ENCODE data around the gene ELF4.
A peak's percentile ranks its signal among the peaks of the same experiment; 100 is the strongest.

ELF4 gene

GRCh38 chrX:130110379-130111219 is at the start of gene ELF4:
Gene ELF4, minus strand, starts transcription at chrX:130110497. Its CDS starts 29,167 bp downstream, at chrX:130081330.
- DNase-seq, result peak; percentile 55
- in situ Hi-C loops (cut with MboI; ENCODE audit: low pct_unique_long_range_greater_than_20kb, low sequenced_read_pairs), result no loop called here

- in situ Hi-C loops (cut with MboI; ENCODE audit: low pct_unique_long_range_greater_than_20kb, low sequenced_read_pairs), result no loop called here
Observed at GRCh38 chrX:130159776-130160175, 49.5 kb upstream of the ELF4 start.

GRCh38 chrX:130158311-130158710 is 48.0 kb upstream of the ELF4 start:
- no peak for DNase-seq
- in situ Hi-C loops (cut with MboI; ENCODE audit: low pct_unique_long_range_greater_than_20kb, low sequenced_read_pairs), result no loop called here

More at GRCh38 chrX:130159776-130160175, 49.5 kb upstream of the ELF4 start:
- no peak for DNase-seq

- in situ Hi-C loops (cut with MboI; ENCODE audit: low pct_unique_long_range_greater_than_20kb, low sequenced_read_pairs), result no loop called here
- no peak for DNase-seq
Observed at GRCh38 chrX:130155564-130155963, 45.3 kb upstream of the ELF4 start.

- in situ Hi-C loops (cut with MboI; ENCODE audit: low pct_unique_long_range_greater_than_20kb, low sequenced_read_pairs), result no loop called here
- DNase-seq, result peak; percentile 24
Observed at GRCh38 chrX:130147631-130148030, 37.3 kb upstream of the ELF4 start.

- DNase-seq, result no peak
- in situ Hi-C loops (cut with MboI; ENCODE audit: low pct_unique_long_range_greater_than_20kb, low sequenced_read_pairs), result no loop called here
Observed at GRCh38 chrX:130145123-130145522, 34.8 kb upstream of the ELF4 start.

- DNase-seq, result no peak
- in situ Hi-C loops (cut with MboI; ENCODE audit: low pct_unique_long_range_greater_than_20kb, low sequenced_read_pairs), result no loop called here
Observed at GRCh38 chrX:130144509-130144908, 34.2 kb upstream of the ELF4 start.

- in situ Hi-C loops (cut with MboI; ENCODE audit: low pct_unique_long_range_greater_than_20kb, low sequenced_read_pairs), result no loop called here
- DNase-seq, result peak; percentile 71
Observed at GRCh38 chrX:130139474-130140201, 29.3 kb upstream of the ELF4 start.

- in situ Hi-C loops (cut with MboI; ENCODE audit: low pct_unique_long_range_greater_than_20kb, low sequenced_read_pairs), result no loop called here
- no peak for DNase-seq
Observed at GRCh38 chrX:130136961-130137360, 26.7 kb upstream of the ELF4 start.

- in situ Hi-C loops (cut with MboI; ENCODE audit: low pct_unique_long_range_greater_than_20kb, low sequenced_read_pairs), result no loop called here
- no peak for DNase-seq
Observed at GRCh38 chrX:130136496-130136895, 26.2 kb upstream of the ELF4 start.

GRCh38 chrX:130130990-130131389 is 20.7 kb upstream of the ELF4 start:
- in situ Hi-C loops (cut with MboI; ENCODE audit: low pct_unique_long_range_greater_than_20kb, low sequenced_read_pairs), result no loop called here
- DNase-seq, result no peak

GRCh38 chrX:130125091-130125874 is 15.0 kb upstream of the ELF4 start:
- in situ Hi-C loops (cut with MboI; ENCODE audit: low pct_unique_long_range_greater_than_20kb, low sequenced_read_pairs), result no loop called here
- no peak for DNase-seq

- in situ Hi-C loops (cut with MboI; ENCODE audit: low pct_unique_long_range_greater_than_20kb, low sequenced_read_pairs), result no loop called here
- DNase-seq, result no peak
Observed at GRCh38 chrX:130124577-130124976, 14.3 kb upstream of the ELF4 start.

- in situ Hi-C loops (cut with MboI; ENCODE audit: low pct_unique_long_range_greater_than_20kb, low sequenced_read_pairs), result no loop called here
- DNase-seq, result no peak
Observed at GRCh38 chrX:130121505-130121800, 11.2 kb upstream of the ELF4 start.

- in situ Hi-C loops (cut with MboI; ENCODE audit: low pct_unique_long_range_greater_than_20kb, low sequenced_read_pairs), result no loop called here
- DNase-seq, result peak; percentile 95
Observed at GRCh38 chrX:130120746-130121504, 10.6 kb upstream of the ELF4 start.

- peak; percentile 84 for DNase-seq
- in situ Hi-C loops (cut with MboI; ENCODE audit: low pct_unique_long_range_greater_than_20kb, low sequenced_read_pairs), result no loop called here
Observed at GRCh38 chrX:130120321-130120731, 10.0 kb upstream of the ELF4 start.

GRCh38 chrX:130119312-130119898 is 9.1 kb upstream of the ELF4 start:
- DNase-seq, result no peak
- in situ Hi-C loops (cut with MboI; ENCODE audit: low pct_unique_long_range_greater_than_20kb, low sequenced_read_pairs), result loop anchor here (5.0 kb wide), 1 partner anchor 37 kb away; no protein-coding TSS in a partner anchor

- in situ Hi-C loops (cut with MboI; ENCODE audit: low pct_unique_long_range_greater_than_20kb, low sequenced_read_pairs), result loop anchor here (5.0 kb wide), 1 partner anchor 36 kb away; no protein-coding TSS in a partner anchor
- peak; percentile 43 for DNase-seq
Observed at GRCh38 chrX:130118441-130119311, 8.4 kb upstream of the ELF4 start.
